ENCODE data around the gene ZFYVE21. TPM values are rescaled to one million over a fixed set of nuclear protein-coding genes. Genes with fewer than 3 reads are reported as not detected.

The ZFYVE21 gene
- total RNA-seq, 1 experiment from 2014 or later: 31.3 TPM

DNA sequence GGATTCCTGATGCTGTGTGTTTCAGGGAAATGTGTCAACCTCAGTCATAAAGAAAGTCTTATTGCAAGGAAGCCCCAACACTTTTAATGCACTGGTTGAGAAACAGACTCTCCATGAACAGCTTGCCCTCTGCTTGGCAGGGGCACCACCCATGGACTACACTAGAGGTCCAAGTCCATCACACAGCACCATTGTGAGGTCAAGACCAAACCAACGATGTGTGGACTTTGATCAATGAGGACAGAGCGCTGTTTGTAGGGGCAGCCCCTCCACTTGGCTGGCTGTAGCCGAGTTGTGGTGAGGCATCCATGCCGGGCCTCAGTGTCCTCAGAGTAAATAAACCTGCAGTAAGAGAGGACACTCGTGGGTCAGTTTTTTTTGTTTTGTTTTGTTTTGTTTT, 29.8 kb downstream of the ZFYVE21 start:
- ATAC-seq (no peak), DNase-seq (ENCODE audit: low read depth, low spot score) (no peak)
- RAD21 ChIA-PET (ENCODE audit: low non-redundant PET in 1 of 2, low total read pairs in 2 of 2, uncharacterized antibody in 2 of 2, unreplicated experiment in 2 of 2): no interaction called here
- Histone ChIP-seq H3K4me2 (ENCODE audit: low read length) (no peak overlapping the region), H3K27me3 (ENCODE audit: insufficient read depth, low read length) (no peaks in the 10 kb centered on the region), H3K4me3 (replicated peaks in 1 of 2; ENCODE audit: low read depth in 1 of 2, low read length in 2 of 2) (no peak overlapping the region), H3K27ac (ENCODE audit: low read depth, low read length) (no peak overlapping the region), H3K9ac (ENCODE audit: low read length) (no peak overlapping the region), H3K9me3 (ENCODE audit: control insufficient read depth in 1 of 2, insufficient read depth in 1 of 2, low read depth in 1 of 2, low read length in 2 of 2) (no peaks in the 10 kb centered on the region), H3K36me3 (ENCODE audit: control insufficient read depth in 1 of 2, insufficient read depth in 2 of 2, low read length in 2 of 2) (no peaks in the 10 kb centered on the region; a peak in 2 of 4 replicates), H3K9me2 (ENCODE audit: insufficient read depth) (no peaks in the 10 kb centered on the region), H2AFZ (ENCODE audit: low read depth, low read length, poor library complexity, severe bottlenecking) (no peak overlapping the region), H3K79me2 (ENCODE audit: insufficient read depth, low read length) (no peaks in the 10 kb centered on the region), H3K4me1 (ENCODE audit: control insufficient read depth in 1 of 2, insufficient read depth in 2 of 2, low read length in 2 of 2) (no peaks in the 10 kb centered on the region), H4K20me1 (ENCODE audit: insufficient read depth) (no peaks in the 10 kb centered on the region)
- POLR2A ChIA-PET: no interaction called here
- CTCF ChIA-PET: no interaction called here
- intact Hi-C loops (cut with micrococcal nuclease): no loop called here
- BruUV-seq (replicated peaks): no TSS peak
- TF ChIP-seq CEBPB (IDR thresholded peaks at IDR 0.05; ENCODE audit: low read depth) (no peak), EZH2phosphoT487 (IDR thresholded peaks at IDR 0.05; ENCODE audit: borderline replicate concordance) (no peak), TCF7L2 (IDR thresholded peaks at IDR 0.05; ENCODE audit: borderline replicate concordance, extremely low read depth, insufficient read depth, insufficient read length) (no peak), CBX3 (IDR thresholded peaks at IDR 0.05; ENCODE audit: low read depth) (no peak), POLR2AphosphoS5 (IDR thresholded peaks at IDR 0.05; ENCODE audit: low read depth, low read length) (no peak), RAD21 (IDR thresholded peaks at IDR 0.05; ENCODE audit: low read depth) (no peak), ZNF274 (IDR thresholded peaks at IDR 0.05; ENCODE audit: low read depth, low read length) (no peak), EGR1 (IDR thresholded peaks at IDR 0.05; ENCODE audit: low read depth) (no peak), SP1 (IDR thresholded peaks at IDR 0.05; ENCODE audit: low read depth) (no peak)

- POLR2A ChIA-PET: no interaction called here
These were observed 31.1 kb downstream of the ZFYVE21 start for GRCh38 chr14:103746701-103747100.

More at GRCh38 chr14:103746701-103747100, 31.1 kb downstream of the ZFYVE21 start:
- H3K4me1 ChIP-seq (ENCODE audit: control insufficient read depth in 1 of 2, insufficient read depth in 2 of 2, low read length in 2 of 2): no peaks in the 10 kb centered on the region
- H3K27ac ChIP-seq (ENCODE audit: low read depth, low read length): no peak overlapping the region
- no peaks in the 10 kb centered on the region for H3K27me3 ChIP-seq (ENCODE audit: insufficient read depth, low read length)
- H3K4me3 ChIP-seq (replicated peaks in 1 of 2; ENCODE audit: low read depth in 1 of 2, low read length in 2 of 2): no peak overlapping the region
- H3K9me2 ChIP-seq (ENCODE audit: insufficient read depth): no peaks in the 10 kb centered on the region
- no TSS peak for BruUV-seq (replicated peaks)
- no peaks in the 10 kb centered on the region; a peak in 2 of 4 replicates for H3K36me3 ChIP-seq (ENCODE audit: control insufficient read depth in 1 of 2, insufficient read depth in 2 of 2, low read length in 2 of 2)
- H3K9me3 ChIP-seq (ENCODE audit: control insufficient read depth in 1 of 2, insufficient read depth in 1 of 2, low read depth in 1 of 2, low read length in 2 of 2): no peaks in the 10 kb centered on the region
- intact Hi-C loops (cut with micrococcal nuclease): no loop called here
- ChIA-PET CTCF (no interaction called here), RAD21 (ENCODE audit: low non-redundant PET in 1 of 2, low total read pairs in 2 of 2, uncharacterized antibody in 2 of 2, unreplicated experiment in 2 of 2) (no interaction called here)
- ATAC-seq (peak; percentile 27; the same call in 1 of the 2 replicates), DNase-seq (ENCODE audit: low read depth, low spot score) (no peak)
- no peak overlapping the region for H3K9ac ChIP-seq (ENCODE audit: low read length)
- no peak overlapping the region for H2AFZ ChIP-seq (ENCODE audit: low read depth, low read length, poor library complexity, severe bottlenecking)
- H3K4me2 ChIP-seq (ENCODE audit: low read length): no peak overlapping the region
- H4K20me1 ChIP-seq (ENCODE audit: insufficient read depth): no peaks in the 10 kb centered on the region
- TF ChIP-seq ZNF274 (IDR thresholded peaks at IDR 0.05; ENCODE audit: low read depth, low read length) (no peak), YY1 (IDR thresholded peaks at IDR 0.05; ENCODE audit: extremely low read depth, insufficient replicate concordance, low read depth, low read length) (no peak), JUND (IDR thresholded peaks at IDR 0.05) (no peak), EZH2phosphoT487 (IDR thresholded peaks at IDR 0.05; ENCODE audit: borderline replicate concordance) (no peak), CEBPB (IDR thresholded peaks at IDR 0.05; ENCODE audit: low read depth) (no peak), CTCF (IDR thresholded peaks at IDR 0.05 in 2 of 3, conservative IDR thresholded peaks at IDR 0.05 in 1 of 3; ENCODE audit: borderline replicate concordance in 1 of 3, insufficient read depth in 1 of 3, low read depth in 2 of 3, low read length in 2 of 3) (no peak), POLR2A (IDR thresholded peaks at IDR 0.05; ENCODE audit: borderline replicate concordance, extremely low read depth, insufficient read depth, insufficient read length) (no peak), REST (IDR thresholded peaks at IDR 0.05; ENCODE audit: low read depth) (no peak)
- no peaks in the 10 kb centered on the region for H3K79me2 ChIP-seq (ENCODE audit: insufficient read depth, low read length)
